PC-9 (cell line): ENCODE data around the gene USH2A.

ENCODE experiments used
- CTCF ChIP-seq: fragments of 200-600 bp; sonication (generic); conservative IDR thresholded peaks from 2 replicates; pipeline ENCODE4 v1.6.1; 2017; ENCODE audit warnings: mixed run types, antibody characterized with exemption, mild to moderate bottlenecking, moderate library complexity
- EZH2 ChIP-seq: fragments of 200-600 bp; sonication (generic); IDR thresholded peaks from 2 replicates; pipeline ENCODE4 v1.8.0; 2017; ENCODE audit warnings: antibody characterized with exemption, low read depth

- TF ChIP-seq CTCF (no peak), EZH2 (no peak)
These were observed 833.4 kb downstream of the USH2A start for GRCh38 chr1:215589650-215590435.
